Vagina (tissue), 2 donors: ENCODE results near the gene TNFAIP8L3.

Experiments
- CTCF ChIP-seq, 3 experiments: fragments of 450-650 bp in 2 of 3; fragments of 200-600 bp in 1 of 3; sonication (generic) in 1 of 3; IDR thresholded peaks; one replicate each; pipeline ENCODE4 v1.5.1; 2017 to 2019; ENCODE audit warnings: antibody characterized with exemption in 3 of 3, mild to moderate bottlenecking in 2 of 3, moderate library complexity in 2 of 3
- POLR2A ChIP-seq, 2 donors: fragments of 450-650 bp; IDR thresholded peaks; one replicate each; pipeline ENCODE4 v1.6.1; 2017; ENCODE audit warnings: antibody characterized with exemption in 2 of 2, mild to moderate bottlenecking in 2 of 2, moderate library complexity in 2 of 2

- TF ChIP-seq POLR2A (IDR thresholded peaks at IDR 0.05) (no peak), CTCF (IDR thresholded peaks at IDR 0.05) (no peak)
Observed at GRCh38 chr15:51093839-51094605, 684 bp downstream of the TNFAIP8L3 start.
